Measurements from ENCODE around the gene SHISA4.
A peak's percentile ranks its signal among the peaks of the same experiment; 100 is the strongest.
"Not testable (repeated sequence)": the region's sequence is repeated elsewhere in the genome, so short reads cannot be mapped to it uniquely, and the experiment has no call there.

SHISA4 gene

GRCh38 chr1:201888282-201889089 lies at the start of gene SHISA4:
TSS of gene SHISA4 (plus strand) at chr1:201888898. CDS start at chr1:201888995, 97 bp downstream.
- TF ChIP-seq POLR2A (IDR thresholded peaks at IDR 0.05; ENCODE audit: low read depth, low read length) = peak; percentile 88
- no peak for FAIRE-seq
- DNase-seq (ENCODE audit: insufficient read length, low spot score) = peak; percentile 91

GRCh38 chr1:201839089-201839488 lies 49.6 kb upstream of the SHISA4 start:
- not testable (repeated sequence) for DNase-seq (ENCODE audit: insufficient read length, low spot score); FAIRE-seq

GRCh38 chr1:201840055-201840454 lies 48.6 kb upstream of the SHISA4 start:
- FAIRE-seq = no peak
- no peak for TF ChIP-seq POLR2A (IDR thresholded peaks at IDR 0.05; ENCODE audit: low read depth, low read length)
- DNase-seq (ENCODE audit: insufficient read length, low spot score) = no peak

- FAIRE-seq (no peak), DNase-seq (ENCODE audit: insufficient read length, low spot score) (no peak)
- TF ChIP-seq POLR2A (IDR thresholded peaks at IDR 0.05; ENCODE audit: low read depth, low read length) = no peak
These were observed 48.2 kb upstream of the SHISA4 start for GRCh38 chr1:201840490-201840889.

GRCh38 chr1:201841265-201841912 lies 47.3 kb upstream of the SHISA4 start:
- DNase-seq (ENCODE audit: insufficient read length, low spot score) (no peak), FAIRE-seq (no peak)
- TF ChIP-seq POLR2A (IDR thresholded peaks at IDR 0.05; ENCODE audit: low read depth, low read length) = no peak

GRCh38 chr1:201842472-201843027 lies 46.1 kb upstream of the SHISA4 start:
- FAIRE-seq = no peak
- no peak for DNase-seq (ENCODE audit: insufficient read length, low spot score)
- TF ChIP-seq POLR2A (IDR thresholded peaks at IDR 0.05; ENCODE audit: low read depth, low read length) = no peak

GRCh38 chr1:201845331-201846083 lies 43.2 kb upstream of the SHISA4 start:
- no peak for TF ChIP-seq POLR2A (IDR thresholded peaks at IDR 0.05; ENCODE audit: low read depth, low read length)
- FAIRE-seq = peak; percentile 65
- DNase-seq (ENCODE audit: insufficient read length, low spot score) = peak; percentile 43

GRCh38 chr1:201847150-201847549 lies 41.5 kb upstream of the SHISA4 start:
- FAIRE-seq (no peak), DNase-seq (ENCODE audit: insufficient read length, low spot score) (no peak)
- TF ChIP-seq POLR2A (IDR thresholded peaks at IDR 0.05; ENCODE audit: low read depth, low read length) = no peak

- DNase-seq (ENCODE audit: insufficient read length, low spot score) (no peak), FAIRE-seq (no peak)
- no peak for TF ChIP-seq POLR2A (IDR thresholded peaks at IDR 0.05; ENCODE audit: low read depth, low read length)
These were observed 40.5 kb upstream of the SHISA4 start for GRCh38 chr1:201848230-201848629.

- FAIRE-seq (no peak), DNase-seq (ENCODE audit: insufficient read length, low spot score) (no peak)
- no peak for TF ChIP-seq POLR2A (IDR thresholded peaks at IDR 0.05; ENCODE audit: low read depth, low read length)
These were observed 39.2 kb upstream of the SHISA4 start for GRCh38 chr1:201849372-201850052.

- DNase-seq (ENCODE audit: insufficient read length, low spot score) (peak; percentile 26), FAIRE-seq (peak; percentile 88)
- TF ChIP-seq POLR2A (IDR thresholded peaks at IDR 0.05; ENCODE audit: low read depth, low read length) = no peak
These were observed 38.7 kb upstream of the SHISA4 start for GRCh38 chr1:201850053-201850397.

- no peak for TF ChIP-seq POLR2A (IDR thresholded peaks at IDR 0.05; ENCODE audit: low read depth, low read length)
- FAIRE-seq (no peak), DNase-seq (ENCODE audit: insufficient read length, low spot score) (no peak)
These were observed 36.7 kb upstream of the SHISA4 start for GRCh38 chr1:201851949-201852348.

- not testable (repeated sequence) for DNase-seq (ENCODE audit: insufficient read length, low spot score); FAIRE-seq
These were observed 32.0 kb upstream of the SHISA4 start for GRCh38 chr1:201856722-201857121.

- FAIRE-seq (no peak), DNase-seq (ENCODE audit: insufficient read length, low spot score) (no peak)
- no peak for TF ChIP-seq POLR2A (IDR thresholded peaks at IDR 0.05; ENCODE audit: low read depth, low read length)
These were observed 29.3 kb upstream of the SHISA4 start for GRCh38 chr1:201859424-201859823.
